Mesenchymal stem cell (in vitro differentiated cells and primary cell): ENCODE results near the gene NRG2.

Source experiments
- DNase-seq: peaks from one replicate; pipeline ENCODE4 v3.0.0-alpha.2; 2013
- H2AFZ ChIP-seq: one replicate; pipeline ENCODE4 v1.6.1; 2013; ENCODE audit warnings: low read depth, mild to moderate bottlenecking, control low read depth, inconsistent platforms, low read length, moderate library complexity
- H2AK5ac ChIP-seq: 2 replicates; pipeline ENCODE4 v1.6.1; 2013; ENCODE audit warnings: low read length, moderate library complexity, mild to moderate bottlenecking, inconsistent platforms; ENCODE audit not compliant: severe bottlenecking
- H2BK120ac ChIP-seq: one replicate; pipeline ENCODE4 v1.6.1; 2013; ENCODE audit warnings: low read depth, mild to moderate bottlenecking, inconsistent platforms, low read length, moderate library complexity
- H2BK12ac ChIP-seq, 2 experiments: one replicate each; pipeline ENCODE4 v1.6.1; 2013; ENCODE audit warnings: inconsistent platforms in 2 of 2, low read length in 2 of 2, mild to moderate bottlenecking in 2 of 2, moderate library complexity in 2 of 2, control low read depth in 1 of 2
- H2BK15ac ChIP-seq: one replicate; pipeline ENCODE4 v1.6.1; 2013; ENCODE audit warnings: mild to moderate bottlenecking, low read depth, inconsistent platforms; ENCODE audit not compliant: poor library complexity, severe bottlenecking
- H2BK5ac ChIP-seq: 2 replicates; pipeline ENCODE4 v1.6.1; 2013; ENCODE audit warnings: low read depth, mild to moderate bottlenecking, low read length, control low read depth, inconsistent platforms; ENCODE audit not compliant: poor library complexity, severe bottlenecking
- H3K14ac ChIP-seq, 2 experiments: one replicate each; pipeline ENCODE4 v1.6.1; 2013; ENCODE audit warnings: inconsistent platforms in 2 of 2, low read length in 2 of 2, control low read depth in 1 of 2, mild to moderate bottlenecking in 1 of 2, moderate library complexity in 1 of 2
- H3K18ac ChIP-seq, 2 experiments: one replicate each; pipeline ENCODE4 v1.6.1; 2013; ENCODE audit warnings: inconsistent platforms in 2 of 2, low read length in 2 of 2, control low read depth in 1 of 2, low read depth in 1 of 2, mild to moderate bottlenecking in 1 of 2
- H3K23ac ChIP-seq, 2 experiments: one replicate each; pipeline ENCODE4 v1.6.1; 2013; ENCODE audit warnings: inconsistent platforms in 2 of 2, low read length in 2 of 2, mild to moderate bottlenecking in 2 of 2, moderate library complexity in 2 of 2, control low read depth in 1 of 2
- H3K27ac ChIP-seq: 2 replicates; pipeline ENCODE4 v1.5.1; 2013; ENCODE audit warnings: mild to moderate bottlenecking, moderate library complexity, low read length, control low read depth, inconsistent platforms; ENCODE audit not compliant: poor library complexity, severe bottlenecking
- H3K27me3 ChIP-seq, 2 experiments: 2 replicates each; pipeline versions ENCODE4 v1.6.1 to v1.7.0; 2013; ENCODE audit warnings: low read length in 2 of 2, mild to moderate bottlenecking in 2 of 2, moderate library complexity in 2 of 2, control low read depth in 1 of 2, inconsistent platforms in 1 of 2; ENCODE audit not compliant: control insufficient read depth in 1 of 2, insufficient read depth in 1 of 2
- H3K36me3 ChIP-seq, 2 experiments: 2 replicates each; pipeline versions ENCODE4 v1.6.1 to v1.7.0; 2013; ENCODE audit warnings: low read length in 2 of 2, control low read depth in 1 of 2, inconsistent platforms in 1 of 2, low read depth in 1 of 2, mild to moderate bottlenecking in 1 of 2; ENCODE audit not compliant: insufficient read depth in 2 of 2, control insufficient read depth in 1 of 2
- H3K4ac ChIP-seq, 2 experiments: one replicate each; pipeline ENCODE4 v1.6.1; 2013; ENCODE audit warnings: inconsistent platforms in 2 of 2, low read length in 2 of 2, mild to moderate bottlenecking in 2 of 2, moderate library complexity in 2 of 2, control low read depth in 1 of 2, low read depth in 1 of 2
- H3K4me1 ChIP-seq: 2 replicates; pipeline ENCODE4 v1.6.1; 2013; ENCODE audit warnings: low read depth, low read length, control low read depth; ENCODE audit not compliant: control insufficient read depth, insufficient read depth
- H3K4me2 ChIP-seq: 2 replicates; pipeline ENCODE4 v1.6.1; 2013; ENCODE audit warnings: low read length, mild to moderate bottlenecking, inconsistent platforms; ENCODE audit not compliant: poor library complexity, severe bottlenecking
- H3K4me3 ChIP-seq, 2 experiments: 2 replicates each; pipeline versions ENCODE4 v1.5.1 to v1.7.0; 2013; ENCODE audit warnings: low read length in 2 of 2, mild to moderate bottlenecking in 2 of 2, control low read depth in 1 of 2, low read depth in 1 of 2; ENCODE audit not compliant: insufficient read depth in 1 of 2
- H3K79me1 ChIP-seq: replicated peaks from 2 replicates; pipeline ENCODE4 v1.6.1; 2013; ENCODE audit warnings: mild to moderate bottlenecking, control low read depth, low read length, inconsistent platforms; ENCODE audit not compliant: poor library complexity, severe bottlenecking
- H3K9ac ChIP-seq: 2 replicates; pipeline ENCODE4 v1.7.0; 2013; ENCODE audit warnings: mild to moderate bottlenecking, low read length, moderate library complexity
- H3K9me3 ChIP-seq: 2 replicates; pipeline ENCODE4 v1.7.0; 2013; ENCODE audit warnings: mild to moderate bottlenecking, low read length; ENCODE audit not compliant: control insufficient read depth
- H4K8ac ChIP-seq: one replicate; pipeline ENCODE4 v1.6.1; 2013; ENCODE audit warnings: inconsistent platforms, mild to moderate bottlenecking, low read length, moderate library complexity
- H4K91ac ChIP-seq: one replicate; pipeline ENCODE4 v1.6.1; 2013; ENCODE audit warnings: mild to moderate bottlenecking, low read length, inconsistent platforms
- WGBS: methylation state at CpG from one replicate; pipeline ENCODE4 v1.1.7; 2013; ENCODE audit warnings: mixed read lengths; 5-methylcytosine and 5-hydroxymethylcytosine counted together

The NRG2 gene

GRCh38 chr5:139872851-139873794 is 170.0 kb downstream of the NRG2 start:
- no peak overlapping the region for H3K4me3 ChIP-seq
- no peaks in the 10 kb centered on the region for H3K4me1 ChIP-seq
- H3K36me3 ChIP-seq, result no peaks in the 10 kb centered on the region
- H3K4ac ChIP-seq, result no peak overlapping the region
- no peak overlapping the region for H4K91ac ChIP-seq
- H2BK120ac ChIP-seq, result no peak overlapping the region
- H3K79me1 ChIP-seq, result no peaks in the 10 kb centered on the region
- no peak for DNase-seq
- H3K14ac ChIP-seq, result peak overlapping the region in 1 of 2 experiments; percentile 10
- H3K27me3 ChIP-seq, result peaks cover 11 to 65% of the 10 kb centered on the region in 2 experiments
- WGBS, result 71% methylated on average over 13 of the region's 16 CpGs
- no peak overlapping the region for H3K4me2 ChIP-seq
- no peak overlapping the region for H3K18ac ChIP-seq
- no peak overlapping the region for H2BK5ac ChIP-seq
- no peak overlapping the region for H3K27ac ChIP-seq
- H3K9me3 ChIP-seq, result peaks cover 3% of the 10 kb centered on the region
- H2BK15ac ChIP-seq, result no peak overlapping the region
- no peak overlapping the region for H3K9ac ChIP-seq
- H4K8ac ChIP-seq, result no peak overlapping the region
- H2AK5ac ChIP-seq, result no peak overlapping the region
- H2AFZ ChIP-seq, result no peak overlapping the region
- no peak overlapping the region for H2BK12ac ChIP-seq
- no peak overlapping the region for H3K23ac ChIP-seq

- Histone ChIP-seq H3K18ac (no peak overlapping the region), H3K4me1 (no peaks in the 10 kb centered on the region), H2AK5ac (no peak overlapping the region), H2AFZ (no peak overlapping the region), H2BK15ac (no peak overlapping the region), H3K4ac (no peak overlapping the region), H3K9me3 (peaks cover 3% of the 10 kb centered on the region), H3K36me3 (no peaks in the 10 kb centered on the region), H3K23ac (no peak overlapping the region), H2BK120ac (no peak overlapping the region), H2BK5ac (no peak overlapping the region), H3K4me3 (no peak overlapping the region), H3K4me2 (no peak overlapping the region), H3K27me3 (peaks cover 11 to 70% of the 10 kb centered on the region in 2 experiments), H4K91ac (no peak overlapping the region), H2BK12ac (no peak overlapping the region), H3K14ac (no peak overlapping the region), H3K79me1 (no peaks in the 10 kb centered on the region), H3K9ac (no peak overlapping the region), H4K8ac (no peak overlapping the region), H3K27ac (no peak overlapping the region)
- 78% methylated on average over 9 of the region's 9 CpGs for WGBS
- DNase-seq, result no peak
Measured at GRCh38 chr5:139872052-139872766, 170.9 kb downstream of the NRG2 start.

GRCh38 chr5:139871614-139872013 is 171.5 kb downstream of the NRG2 start:
- Histone ChIP-seq H2BK5ac (no peak overlapping the region), H3K79me1 (no peaks in the 10 kb centered on the region)

GRCh38 chr5:139870677-139871076 is 172.4 kb downstream of the NRG2 start:
- no CpG with 5 or more reads among the region's 1 CpG for WGBS
- no peak overlapping the region for H2BK5ac ChIP-seq

More at GRCh38 chr5:139871614-139872013, 171.5 kb downstream of the NRG2 start:
- Histone ChIP-seq H3K4me3 (no peak overlapping the region), H2BK120ac (no peak overlapping the region), H2BK15ac (no peak overlapping the region), H4K8ac (no peak overlapping the region), H3K27ac (no peak overlapping the region), H2AFZ (no peak overlapping the region), H3K9me3 (peaks cover 3% of the 10 kb centered on the region), H3K18ac (no peak overlapping the region), H3K4me2 (no peak overlapping the region), H3K36me3 (no peaks in the 10 kb centered on the region), H3K9ac (no peak overlapping the region), H2AK5ac (no peak overlapping the region), H3K14ac (no peak overlapping the region), H3K23ac (no peak overlapping the region), H4K91ac (no peak overlapping the region), H3K4ac (no peak overlapping the region), H2BK12ac (no peak overlapping the region), H3K4me1 (no peaks in the 10 kb centered on the region), H3K27me3 (peaks cover 11 to 70% of the 10 kb centered on the region in 2 experiments)
- DNase-seq, result no peak
- WGBS, result 86% methylated on average over 9 of the region's 9 CpGs

More at GRCh38 chr5:139870677-139871076, 172.4 kb downstream of the NRG2 start:
- no peak overlapping the region for H3K9ac ChIP-seq
- H3K4me2 ChIP-seq, result no peak overlapping the region
- H2BK15ac ChIP-seq, result no peak overlapping the region
- no peak overlapping the region for H3K4ac ChIP-seq
- H3K14ac ChIP-seq, result no peak overlapping the region
- H2AFZ ChIP-seq, result no peak overlapping the region
- no peak for DNase-seq
- H2AK5ac ChIP-seq, result no peak overlapping the region
- H3K9me3 ChIP-seq, result no peaks in the 10 kb centered on the region
- peaks cover 17 to 77% of the 10 kb centered on the region in 2 experiments for H3K27me3 ChIP-seq
- H4K91ac ChIP-seq, result no peak overlapping the region
- H3K18ac ChIP-seq, result no peak overlapping the region
- no peak overlapping the region for H3K27ac ChIP-seq
- no peak overlapping the region for H2BK120ac ChIP-seq
- H4K8ac ChIP-seq, result no peak overlapping the region
- H3K4me1 ChIP-seq, result no peaks in the 10 kb centered on the region
- H3K36me3 ChIP-seq, result no peaks in the 10 kb centered on the region
- H3K4me3 ChIP-seq, result no peak overlapping the region
- no peaks in the 10 kb centered on the region for H3K79me1 ChIP-seq
- H2BK12ac ChIP-seq, result no peak overlapping the region
- H3K23ac ChIP-seq, result no peak overlapping the region
